GM20431 (cell line): Measurements from ENCODE around the gene LIMK2.

Experiments used
- in situ Hi-C: fragments of 300-500 bp; cut with MseI, MboI; formaldehyde crosslinking; loops from one replicate; pipeline ENCODE4 v1.15.0; 2020; ENCODE audit warnings: low sequenced_read_pairs; ENCODE audit not compliant: unreplicated experiment

LIMK2 gene

GRCh38 chr22:31269892-31270579 lies 57.9 kb downstream of the LIMK2 start:
- in situ Hi-C loops = no loop called here

- in situ Hi-C loops = no loop called here
These were observed 58.9 kb downstream of the LIMK2 start for GRCh38 chr22:31271026-31271425.

- in situ Hi-C loops = no loop called here
These were observed 59.4 kb downstream of the LIMK2 start for GRCh38 chr22:31271485-31271884.

- in situ Hi-C loops = no loop called here
These were observed 60.7 kb downstream of the LIMK2 start for GRCh38 chr22:31272522-31273446.

GRCh38 chr22:31274017-31274416 lies 61.9 kb downstream of the LIMK2 start:
- in situ Hi-C loops = no loop called here

GRCh38 chr22:31275018-31275417 lies 62.9 kb downstream of the LIMK2 start:
- in situ Hi-C loops = no loop called here

- in situ Hi-C loops = no loop called here
These were observed 63.5 kb downstream of the LIMK2 start for GRCh38 chr22:31275576-31275975.

GRCh38 chr22:31276426-31277167 lies 64.5 kb downstream of the LIMK2 start:
- in situ Hi-C loops = no loop called here

- in situ Hi-C loops = no loop called here
These were observed 65.6 kb downstream of the LIMK2 start for GRCh38 chr22:31277741-31278140.

- in situ Hi-C loops = no loop called here
These were observed 66.1 kb downstream of the LIMK2 start for GRCh38 chr22:31278151-31278621.

- in situ Hi-C loops = no loop called here
These were observed 66.7 kb downstream of the LIMK2 start for GRCh38 chr22:31278626-31279326.

- in situ Hi-C loops = no loop called here
These were observed 67.2 kb downstream of the LIMK2 start for GRCh38 chr22:31279327-31279669.

GRCh38 chr22:31279821-31280505 lies 67.9 kb downstream of the LIMK2 start:
- in situ Hi-C loops = no loop called here

- in situ Hi-C loops = no loop called here
These were observed 69.6 kb downstream of the LIMK2 start for GRCh38 chr22:31281733-31282132.

- in situ Hi-C loops = no loop called here
These were observed 70.8 kb downstream of the LIMK2 start for GRCh38 chr22:31282748-31283468.

- in situ Hi-C loops = no loop called here
These were observed 72.4 kb downstream of the LIMK2 start for GRCh38 chr22:31284281-31285155.

- in situ Hi-C loops = no loop called here
These were observed 74.5 kb downstream of the LIMK2 start for GRCh38 chr22:31286360-31287255.
